OCI-M2 (cell line): ENCODE measurements around the gene CTAG1A.
"Not testable (repeated sequence)": the region's sequence is repeated elsewhere in the genome, so short reads cannot be mapped to it uniquely, and the experiment has no call there.

Source experiments
- DNase-seq: peaks from one replicate; lab custom pipeline; 2025; ENCODE audit not compliant: unreplicated experiment; lab: John Stamatoyannopoulos, UW

CTAG1A gene

GRCh38 chrX:154584585-154585183 lies at the start of gene CTAG1A:
CTAG1A (plus strand) TSS chrX:154585133; CDS start chrX:154585207, 74 bp downstream.
- not testable (repeated sequence) for DNase-seq

- no peak for DNase-seq
Observed at GRCh38 chrX:154535892-154536291, 49.0 kb upstream of the CTAG1A start.

GRCh38 chrX:154539077-154539476 lies 45.9 kb upstream of the CTAG1A start:
- DNase-seq = no peak

GRCh38 chrX:154540365-154540764 lies 44.6 kb upstream of the CTAG1A start:
- DNase-seq = not testable (repeated sequence)

GRCh38 chrX:154540897-154541535 lies 43.9 kb upstream of the CTAG1A start:
- no peak for DNase-seq

GRCh38 chrX:154541589-154541895 lies 43.4 kb upstream of the CTAG1A start:
- DNase-seq = no peak

GRCh38 chrX:154541896-154542722 lies 42.8 kb upstream of the CTAG1A start:
- DNase-seq = no peak

- no peak for DNase-seq
Observed at GRCh38 chrX:154542723-154543424, 42.1 kb upstream of the CTAG1A start.

GRCh38 chrX:154545673-154546274 lies 39.2 kb upstream of the CTAG1A start:
- no peak for DNase-seq

GRCh38 chrX:154546354-154547244 lies 38.3 kb upstream of the CTAG1A start, which contains the start of gene G6PD:
G6PD (minus strand) TSS chrX:154546846; CDS start chrX:154546155, 691 bp downstream.
- no peak for DNase-seq

- DNase-seq = no peak
Observed at GRCh38 chrX:154547245-154548027, 37.5 kb upstream of the CTAG1A start, which contains the start of gene IKBKG. IKBKG (plus strand) TSS chrX:154547620; CDS start chrX:154552003, 4,383 bp downstream.

GRCh38 chrX:154548028-154548316 lies 37.0 kb upstream of the CTAG1A start:
- DNase-seq = no peak

- no peak for DNase-seq
Observed at GRCh38 chrX:154549766-154550165, 35.2 kb upstream of the CTAG1A start.

GRCh38 chrX:154552112-154552806 lies 32.7 kb upstream of the CTAG1A start:
- DNase-seq = not testable (repeated sequence)

GRCh38 chrX:154558060-154558690 lies 26.8 kb upstream of the CTAG1A start:
- not testable (repeated sequence) for DNase-seq

GRCh38 chrX:154558896-154559295 lies 26.0 kb upstream of the CTAG1A start:
- DNase-seq = not testable (repeated sequence)

GRCh38 chrX:154560326-154560725 lies 24.6 kb upstream of the CTAG1A start:
- not testable (repeated sequence) for DNase-seq

GRCh38 chrX:154562295-154562694 lies 22.6 kb upstream of the CTAG1A start:
- DNase-seq = not testable (repeated sequence)
